Endodermal cell (in vitro differentiated cells): ENCODE results near the gene C2orf68. TPM values are rescaled to one million over a fixed set of nuclear protein-coding genes. Genes with fewer than 3 reads are reported as not detected.

Experiments used
- DNase-seq: peaks from one replicate; pipeline ENCODE4 v3.0.0-alpha.2; 2017
- H3K27ac ChIP-seq: 2 replicates; pipeline ENCODE4 v1.5.1; 2013; ENCODE audit warnings: mild to moderate bottlenecking, low read depth, low read length, moderate library complexity
- H3K27me3 ChIP-seq: 2 replicates; pipeline ENCODE4 v1.6.1; 2013; ENCODE audit warnings: mild to moderate bottlenecking, low read length, moderate library complexity; ENCODE audit not compliant: insufficient read depth, control insufficient read depth, poor library complexity, severe bottlenecking
- H3K36me3 ChIP-seq: 2 replicates; pipeline ENCODE4 v1.7.0; 2013; ENCODE audit warnings: mild to moderate bottlenecking, low read length, moderate library complexity; ENCODE audit not compliant: control insufficient read depth, insufficient read depth
- H3K4me1 ChIP-seq: one replicate; pipeline ENCODE4 v1.7.0; 2013; ENCODE audit warnings: low read length; ENCODE audit not compliant: control insufficient read depth, insufficient read depth
- H3K4me3 ChIP-seq: 2 replicates; pipeline ENCODE4 v1.5.1; 2013; ENCODE audit warnings: mild to moderate bottlenecking, low read length, moderate library complexity
- H3K9ac ChIP-seq: 2 replicates; pipeline ENCODE4 v1.6.1; 2013; ENCODE audit warnings: mild to moderate bottlenecking, low read length, moderate library complexity; ENCODE audit not compliant: poor library complexity, severe bottlenecking; ENCODE audit errors: extremely low read depth
- H3K9me3 ChIP-seq: 2 replicates; pipeline ENCODE4 v1.6.1; 2013; ENCODE audit warnings: mild to moderate bottlenecking, low read length, moderate library complexity; ENCODE audit not compliant: control insufficient read depth
- H3K27ac Mint-ChIP-seq: 2 replicates; pipeline ENCODE4 v1.8.0; 2020; ENCODE audit warnings: mixed read lengths
- H3K27me3 Mint-ChIP-seq: 2 replicates; pipeline ENCODE4 v1.8.0; 2021; ENCODE audit warnings: mild to moderate bottlenecking, mixed read lengths; ENCODE audit not compliant: insufficient read depth
- H3K36me3 Mint-ChIP-seq: 2 replicates; pipeline ENCODE4 v1.8.0; 2020; ENCODE audit warnings: low read depth, mixed read lengths
- H3K4me1 Mint-ChIP-seq: 2 replicates; pipeline ENCODE4 v1.8.0; 2020; ENCODE audit warnings: mixed read lengths
- H3K4me3 Mint-ChIP-seq: 2 replicates; pipeline ENCODE4 v1.8.0; 2020; ENCODE audit warnings: mild to moderate bottlenecking, moderate library complexity, mixed read lengths
- H3K9me3 Mint-ChIP-seq: 2 replicates; pipeline ENCODE4 v1.8.0; 2020; ENCODE audit warnings: mild to moderate bottlenecking, mixed read lengths
- WGBS, 2 experiments: methylation state at CpG; one replicate each; pipeline versions ENCODE4 v1.1.5 to v1.1.7; 2013; ENCODE audit warnings: missing lambda C conversion rate in 2 of 2, mixed read lengths in 1 of 2; ENCODE audit not compliant: insufficient coverage in 1 of 2, insufficient read length in 1 of 2; 5-methylcytosine and 5-hydroxymethylcytosine counted together
- long read RNA-seq, 4 experiments: library from polyadenylated mRNA in 2 of 4; library from RNA in 1 of 4; library from capped mRNA in 1 of 4; stranded (forward) in 3 of 4; unstranded in 1 of 4; transcript quantifications; one replicate each; pipeline ENCODE4 v2.0.0, GENCODE V29; 2020 to 2021; ENCODE audit warnings: inconsistent platforms in 1 of 4
- polyA plus RNA-seq, 2 experiments: library from polyadenylated mRNA; stranded (reverse); fragments of 50-300 nt; gene quantifications; one replicate each; pipeline ENCODE4 v1.2.3, GENCODE V29; 2013
- total RNA-seq, 2 donors: library from RNA; stranded (reverse); fragmentation: NEBNext Ultra II Directional in 1 of 2; extraction: Animal tissue kit (Norgen Biotek cat#: 25700) in 1 of 2; gene quantifications; 2 replicates in 1 of 2; 3 replicates in 1 of 2; pipeline ENCODE4 v1.2.1, GENCODE V29; 2021
- TF ChIP-seq, protein P1 (sequence below): fragments of 200-600 bp; sonication (generic); conservative IDR thresholded peaks from 2 replicates; pipeline ENCODE4 v1.5.0; 2021; ENCODE audit warnings: antibody characterized with exemption, mild to moderate bottlenecking

C2orf68 gene
- 10 to 100 TPM; 63.2 to 66.5 TPM for total RNA-seq
- 73.1 TPM for polyA plus RNA-seq (2013, experiment 1 of 2)
- polyA plus RNA-seq (2013, experiment 2 of 2) = 61.4 TPM
- long read RNA-seq, experiment 1, transcript C2orf68-201 (4 exons, 2,837 nt) = major isoform, 6 of 14 reads
- long read RNA-seq, experiment 1, partial matches to known transcripts = 1 of 14 reads
- long read RNA-seq, experiment 1, other reads (novel, unspliced or antisense) = 6 of 14 reads
- long read RNA-seq, experiment 2, transcript C2orf68-201 (4 exons, 2,837 nt) = major isoform, 11 of 20 reads
- long read RNA-seq, experiment 2, partial matches to known transcripts = 1 of 20 reads
- long read RNA-seq, experiment 2, other reads (novel, unspliced or antisense) = 5 of 20 reads
- long read RNA-seq, experiment 3, transcript C2orf68-201 (4 exons, 2,837 nt) = major isoform, 18 of 31 reads
- long read RNA-seq, experiment 3, partial matches to known transcripts = 1 of 31 reads
- long read RNA-seq, experiment 3, other reads (novel, unspliced or antisense) = 11 of 31 reads
- long read RNA-seq, experiment 4, transcript C2orf68-201 (4 exons, 2,837 nt) = major isoform, 7 of 8 reads
- long read RNA-seq, experiment 4, partial matches to known transcripts = 0 of 8 reads
- long read RNA-seq, experiment 4, other reads (novel, unspliced or antisense) = 0 of 8 reads

DNA sequence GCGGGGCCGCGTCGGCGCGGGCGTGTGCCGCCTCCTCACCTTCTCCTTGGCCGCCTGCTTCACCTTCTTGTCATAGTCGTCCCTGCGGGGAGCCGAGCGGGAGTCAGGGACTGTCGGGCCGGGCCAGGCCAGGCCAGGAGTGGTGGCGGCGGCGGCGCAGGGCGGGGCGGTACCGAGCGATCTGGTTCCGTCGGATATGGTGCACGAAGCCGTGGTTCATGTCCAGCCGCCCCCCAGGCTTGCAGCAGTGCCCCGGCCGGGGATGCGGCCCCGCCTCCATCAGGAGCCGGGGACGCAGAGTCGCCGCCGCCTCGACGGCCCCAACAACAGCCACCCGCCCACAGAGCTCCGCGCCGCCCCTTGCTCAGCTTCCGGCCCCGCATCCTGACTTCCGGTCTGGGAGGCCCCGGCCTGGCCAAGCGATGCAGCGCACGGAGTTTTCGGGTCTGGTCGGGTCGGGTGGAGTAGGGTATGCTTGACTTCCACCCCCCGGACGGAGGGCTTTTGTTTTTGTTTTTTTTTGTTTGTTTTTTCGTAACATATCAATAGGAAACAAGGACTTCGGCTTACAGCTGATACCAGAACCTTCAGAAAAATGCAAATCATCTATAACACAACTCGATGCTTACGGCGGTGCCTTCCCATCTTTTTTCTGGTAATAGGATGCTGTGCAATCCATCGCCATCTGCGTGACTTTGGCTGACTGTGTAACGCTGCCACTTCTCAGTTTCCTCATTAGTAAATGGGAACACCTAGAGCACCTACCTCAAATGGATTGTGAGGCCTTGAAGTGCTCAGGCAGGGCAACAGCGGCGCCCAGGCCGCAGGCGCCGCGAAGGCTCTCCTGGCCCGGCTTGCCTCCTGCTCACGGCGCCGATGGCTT, at the start of gene C2orf68:
C2orf68 (minus strand) TSS at position 362 of the 883 bp plus-strand sequence; CDS start at position 280, 82 bp downstream.
- no peaks in the 10 kb centered on the region for H3K4me1 ChIP-seq
- no peaks in the 10 kb centered on the region for H3K27me3 Mint-ChIP-seq
- H3K9me3 ChIP-seq = no peaks in the 10 kb centered on the region
- peak within 1 kb of the TSS; percentile 94 for H3K27ac Mint-ChIP-seq
- peaks cover 23% of the 10 kb centered on the region for H3K36me3 Mint-ChIP-seq
- H3K4me3 ChIP-seq = peak within 1 kb of the TSS; percentile 99
- 13 to 46% methylated on average over 18 to 73 of the region's 73 CpGs for WGBS, 2 experiments
- no peaks in the 10 kb centered on the region for H3K27me3 ChIP-seq
- H3K9me3 Mint-ChIP-seq = no peaks in the 10 kb centered on the region
- TF ChIP-seq, protein P1, sequence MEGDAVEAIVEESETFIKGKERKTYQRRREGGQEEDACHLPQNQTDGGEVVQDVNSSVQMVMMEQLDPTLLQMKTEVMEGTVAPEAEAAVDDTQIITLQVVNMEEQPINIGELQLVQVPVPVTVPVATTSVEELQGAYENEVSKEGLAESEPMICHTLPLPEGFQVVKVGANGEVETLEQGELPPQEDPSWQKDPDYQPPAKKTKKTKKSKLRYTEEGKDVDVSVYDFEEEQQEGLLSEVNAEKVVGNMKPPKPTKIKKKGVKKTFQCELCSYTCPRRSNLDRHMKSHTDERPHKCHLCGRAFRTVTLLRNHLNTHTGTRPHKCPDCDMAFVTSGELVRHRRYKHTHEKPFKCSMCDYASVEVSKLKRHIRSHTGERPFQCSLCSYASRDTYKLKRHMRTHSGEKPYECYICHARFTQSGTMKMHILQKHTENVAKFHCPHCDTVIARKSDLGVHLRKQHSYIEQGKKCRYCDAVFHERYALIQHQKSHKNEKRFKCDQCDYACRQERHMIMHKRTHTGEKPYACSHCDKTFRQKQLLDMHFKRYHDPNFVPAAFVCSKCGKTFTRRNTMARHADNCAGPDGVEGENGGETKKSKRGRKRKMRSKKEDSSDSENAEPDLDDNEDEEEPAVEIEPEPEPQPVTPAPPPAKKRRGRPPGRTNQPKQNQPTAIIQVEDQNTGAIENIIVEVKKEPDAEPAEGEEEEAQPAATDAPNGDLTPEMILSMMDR = no peak
- H3K4me1 Mint-ChIP-seq = peaks cover 4% of the 10 kb centered on the region
- peak within 1 kb of the TSS; percentile 85 for H3K4me3 Mint-ChIP-seq
- DNase-seq = peak; percentile 98
- H3K36me3 ChIP-seq = peaks cover 32% of the 10 kb centered on the region
- peak within 1 kb of the TSS; percentile 78 for H3K9ac ChIP-seq
- peak within 1 kb of the TSS; percentile 21 for H3K27ac ChIP-seq

DNA sequence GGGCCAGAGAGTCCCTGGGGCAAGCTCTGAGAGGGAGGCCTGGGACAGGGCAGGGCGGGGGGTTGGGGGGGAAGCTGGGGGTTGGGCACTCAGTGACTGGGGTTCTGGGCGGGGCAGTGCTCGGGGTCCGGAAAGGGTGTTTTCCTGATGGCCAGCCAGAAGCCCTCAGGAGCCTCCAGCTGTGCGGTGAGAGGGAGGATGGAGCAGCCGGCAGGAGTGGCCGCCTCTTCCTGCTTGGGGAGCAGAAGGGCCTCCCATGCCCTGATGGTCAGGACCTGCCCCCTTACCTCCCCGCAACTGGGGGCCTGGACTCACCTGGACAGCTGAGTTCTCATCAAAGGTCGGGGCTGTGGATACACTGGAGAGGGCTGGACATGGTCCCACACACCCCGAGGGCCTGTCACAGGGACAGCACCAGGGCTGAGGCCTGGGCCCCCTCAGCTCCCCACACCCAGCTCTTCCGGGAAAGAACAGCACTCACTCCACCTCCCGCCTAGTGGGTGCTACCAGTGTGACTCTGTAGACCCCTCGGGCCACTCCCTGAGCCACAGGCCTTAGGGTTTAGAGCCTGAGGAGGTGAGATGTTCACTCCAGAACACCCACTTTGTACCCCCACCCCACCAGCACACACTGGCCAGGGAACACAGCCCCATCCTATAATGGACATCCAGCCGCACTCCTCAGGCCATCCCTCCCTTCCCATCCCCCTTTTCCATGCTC, 49.4 kb upstream of the C2orf68 start:
- Mint-ChIP-seq H3K4me3 (no peak overlapping the region), H3K27ac (no peak overlapping the region)

More for the DNA sequence above, 49.4 kb upstream of the C2orf68 start:
- Histone ChIP-seq H3K9ac (no peak overlapping the region), H3K27me3 (no peaks in the 10 kb centered on the region), H3K36me3 (no peaks in the 10 kb centered on the region), H3K27ac (no peak overlapping the region), H3K4me3 (no peak overlapping the region), H3K4me1 (no peaks in the 10 kb centered on the region), H3K9me3 (no peaks in the 10 kb centered on the region)
- Mint-ChIP-seq H3K4me1 (no peaks in the 10 kb centered on the region), H3K27me3 (no peaks in the 10 kb centered on the region), H3K9me3 (no peaks in the 10 kb centered on the region), H3K36me3 (peaks cover 17% of the 10 kb centered on the region)
- no peak for DNase-seq
- WGBS, 2 experiments = 87 to 92% methylated on average over 8 to 14 of the region's 14 CpGs
- TF ChIP-seq, protein P1 = no peak
